ENCODE measurements around the gene RGS3.

DNA sequence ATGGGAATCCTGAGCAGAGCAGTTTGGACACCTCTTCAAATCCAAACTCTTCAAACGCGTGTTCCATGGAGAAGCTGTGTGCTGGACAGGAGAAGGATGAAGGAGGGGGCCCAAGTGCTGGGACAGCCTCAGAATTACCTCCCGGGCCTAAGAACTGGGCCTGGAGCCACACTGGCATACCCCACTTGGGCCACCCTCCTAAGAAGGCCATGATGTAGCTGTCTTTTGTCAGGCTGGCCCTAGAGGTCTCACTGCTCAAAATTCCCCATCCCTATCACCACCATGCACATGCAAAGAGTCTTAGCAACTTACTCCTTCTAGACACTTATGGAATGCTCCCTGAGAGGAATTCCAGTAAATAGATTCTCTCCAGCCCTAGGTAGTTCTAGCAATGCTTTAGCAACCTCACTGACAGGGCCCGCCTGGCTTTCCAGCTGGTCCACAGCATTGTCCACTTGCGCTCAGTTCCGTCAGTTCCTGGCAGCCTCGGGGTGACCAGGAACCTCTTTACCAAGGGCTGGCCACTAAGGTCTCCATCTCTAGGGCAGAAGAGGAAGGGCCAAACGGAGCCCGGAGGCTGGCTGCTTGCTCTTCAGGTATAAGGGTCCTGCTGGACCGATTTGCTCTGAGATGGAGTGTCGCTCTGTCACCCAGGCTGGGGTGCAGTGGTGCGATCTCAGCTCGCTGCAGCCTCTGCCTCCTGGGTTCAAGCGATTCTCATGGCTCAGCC lies 75.3 kb downstream of the RGS3 start:
- TF ChIP-seq, protein P1, sequence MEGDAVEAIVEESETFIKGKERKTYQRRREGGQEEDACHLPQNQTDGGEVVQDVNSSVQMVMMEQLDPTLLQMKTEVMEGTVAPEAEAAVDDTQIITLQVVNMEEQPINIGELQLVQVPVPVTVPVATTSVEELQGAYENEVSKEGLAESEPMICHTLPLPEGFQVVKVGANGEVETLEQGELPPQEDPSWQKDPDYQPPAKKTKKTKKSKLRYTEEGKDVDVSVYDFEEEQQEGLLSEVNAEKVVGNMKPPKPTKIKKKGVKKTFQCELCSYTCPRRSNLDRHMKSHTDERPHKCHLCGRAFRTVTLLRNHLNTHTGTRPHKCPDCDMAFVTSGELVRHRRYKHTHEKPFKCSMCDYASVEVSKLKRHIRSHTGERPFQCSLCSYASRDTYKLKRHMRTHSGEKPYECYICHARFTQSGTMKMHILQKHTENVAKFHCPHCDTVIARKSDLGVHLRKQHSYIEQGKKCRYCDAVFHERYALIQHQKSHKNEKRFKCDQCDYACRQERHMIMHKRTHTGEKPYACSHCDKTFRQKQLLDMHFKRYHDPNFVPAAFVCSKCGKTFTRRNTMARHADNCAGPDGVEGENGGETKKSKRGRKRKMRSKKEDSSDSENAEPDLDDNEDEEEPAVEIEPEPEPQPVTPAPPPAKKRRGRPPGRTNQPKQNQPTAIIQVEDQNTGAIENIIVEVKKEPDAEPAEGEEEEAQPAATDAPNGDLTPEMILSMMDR (IDR thresholded peaks at IDR 0.05), result no peak
- TF ChIP-seq POLR2A (IDR thresholded peaks at IDR 0.05), result no peak

Data from thyroid gland (tissue), 4 donors.